Measurements from ENCODE around the gene PAPPA. TPM values are rescaled to one million over a fixed set of nuclear protein-coding genes. Genes with fewer than 3 reads are reported as not detected.
A peak's percentile ranks its signal among the peaks of the same experiment; 100 is the strongest.

The PAPPA gene
- total RNA-seq, 1 experiment from 2014 or later, result 5.4 TPM

DNA sequence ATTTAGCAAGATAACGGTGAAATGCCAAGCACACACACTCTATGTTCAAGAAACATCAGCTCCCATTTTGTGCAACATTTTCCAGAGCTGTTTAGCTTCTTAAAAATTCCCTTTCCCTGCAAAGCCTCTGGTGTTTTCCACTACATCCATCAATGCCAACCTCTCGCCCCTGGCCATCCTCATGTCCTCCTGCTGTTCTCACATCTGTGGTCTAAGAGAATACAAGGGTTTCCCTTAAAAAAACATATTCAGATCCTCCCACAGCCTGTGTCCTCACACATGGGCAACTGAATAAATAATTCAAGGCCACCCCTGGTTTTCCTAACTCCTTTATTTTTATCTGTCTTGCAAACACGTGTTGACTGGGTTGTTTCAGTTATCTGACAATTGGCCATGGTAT lies 70.3 kb downstream of the PAPPA start:
- DNase-seq (ENCODE audit: low read depth), result no peak

DNA sequence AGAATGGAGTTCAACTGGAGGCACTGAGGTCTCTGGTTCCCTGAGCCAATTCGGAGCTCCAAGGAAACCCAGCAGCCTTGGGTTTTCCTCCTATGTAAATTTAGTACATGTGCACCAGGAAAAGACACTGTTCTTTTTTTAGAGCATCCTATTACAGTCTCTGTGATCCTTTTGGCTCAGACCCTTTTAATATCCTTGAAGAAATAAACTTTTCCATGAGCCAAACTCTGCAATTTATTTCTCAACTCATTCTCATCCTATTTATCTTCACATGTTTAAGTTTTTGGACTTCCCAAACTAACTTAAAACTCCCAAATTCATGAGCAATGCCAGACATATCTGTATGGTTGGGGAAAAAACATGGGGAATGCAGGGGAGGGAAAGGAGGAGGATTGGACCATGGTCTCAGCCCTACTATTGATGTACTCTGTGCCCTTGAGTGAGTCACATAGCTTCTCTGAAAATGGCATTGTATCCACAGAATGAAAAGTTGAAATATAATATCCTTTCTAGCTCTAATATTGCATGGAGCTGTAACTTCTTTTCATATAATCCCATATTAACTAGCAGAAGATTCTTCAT lies 76.6 kb downstream of the PAPPA start:
- DNase-seq (ENCODE audit: low read depth), result no peak

DNA sequence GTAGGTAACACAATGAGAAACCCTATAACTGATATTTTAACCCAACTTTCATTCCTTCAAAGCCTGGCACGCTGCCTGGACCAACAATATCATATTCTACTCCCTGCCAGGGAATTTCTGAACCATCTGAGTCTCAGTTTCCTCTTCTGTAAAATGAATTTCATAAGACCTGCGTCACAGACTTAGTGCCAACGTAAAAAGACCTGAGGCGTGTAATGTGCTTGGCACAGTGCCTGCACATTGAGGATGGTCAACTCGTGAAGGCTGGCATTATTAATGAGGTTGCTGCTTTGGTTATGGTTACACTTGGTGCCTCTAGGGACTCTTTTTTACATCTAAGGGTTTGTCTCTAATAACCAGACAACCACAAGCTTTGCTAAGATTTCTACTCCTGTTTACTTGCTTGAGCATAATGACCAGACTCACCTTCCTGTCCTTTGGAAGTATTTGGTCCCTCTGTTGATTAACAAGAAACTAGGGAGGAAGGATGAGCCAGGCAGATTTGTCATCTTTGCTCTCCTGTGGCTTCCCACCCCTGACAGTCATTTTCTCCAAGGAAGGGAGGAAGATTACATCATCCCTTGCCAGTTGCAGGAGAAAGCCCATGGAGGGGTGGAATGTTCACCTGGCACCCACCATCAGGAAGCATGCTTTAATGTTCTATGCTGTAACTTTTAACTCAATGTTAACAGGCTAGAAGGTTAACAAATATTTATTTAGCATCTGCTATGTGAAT lies 79.0 kb downstream of the PAPPA start:
- peak; percentile 82 for DNase-seq (ENCODE audit: low read depth)

DNA sequence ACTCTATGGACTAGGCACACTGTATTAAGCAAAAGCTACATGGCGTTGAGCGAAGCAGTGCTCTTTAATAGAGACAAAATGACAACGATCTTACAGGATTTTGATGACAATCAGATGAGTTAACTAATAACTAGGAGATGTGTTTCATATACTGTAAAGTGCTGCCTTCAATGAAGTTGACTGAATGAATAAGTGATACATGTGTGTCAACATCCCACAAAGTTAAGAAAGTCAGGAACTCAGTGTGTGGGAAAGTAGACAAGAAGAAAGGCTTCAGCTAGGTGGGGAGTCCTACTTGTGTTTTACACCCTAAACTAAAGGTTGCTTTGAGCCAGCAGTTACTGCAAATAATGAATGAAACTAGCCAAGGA lies 79.6 kb downstream of the PAPPA start:
- peak; percentile 17 for DNase-seq (ENCODE audit: low read depth)

DNA sequence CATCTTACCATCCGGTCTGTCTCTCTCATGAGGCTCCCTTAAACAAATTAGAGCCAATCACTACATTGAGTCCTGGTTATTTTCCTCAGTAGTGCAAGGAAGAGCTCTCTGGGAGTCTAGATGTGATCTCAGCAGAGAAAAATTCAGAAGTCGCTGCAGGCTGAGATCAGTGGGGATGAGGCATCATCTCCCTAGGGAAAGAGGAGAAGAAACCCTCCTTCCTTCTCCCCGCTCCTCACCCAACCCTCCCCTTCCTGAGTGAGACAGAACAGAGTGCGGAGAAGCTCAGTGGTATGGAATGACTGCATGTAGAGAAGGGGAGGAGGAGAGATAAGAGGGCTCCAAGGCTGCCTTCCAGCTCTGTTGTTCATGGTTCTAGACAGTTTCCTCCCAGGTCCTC lies 80.5 kb downstream of the PAPPA start:
- peak; percentile 97 for DNase-seq (ENCODE audit: low read depth)

DNA sequence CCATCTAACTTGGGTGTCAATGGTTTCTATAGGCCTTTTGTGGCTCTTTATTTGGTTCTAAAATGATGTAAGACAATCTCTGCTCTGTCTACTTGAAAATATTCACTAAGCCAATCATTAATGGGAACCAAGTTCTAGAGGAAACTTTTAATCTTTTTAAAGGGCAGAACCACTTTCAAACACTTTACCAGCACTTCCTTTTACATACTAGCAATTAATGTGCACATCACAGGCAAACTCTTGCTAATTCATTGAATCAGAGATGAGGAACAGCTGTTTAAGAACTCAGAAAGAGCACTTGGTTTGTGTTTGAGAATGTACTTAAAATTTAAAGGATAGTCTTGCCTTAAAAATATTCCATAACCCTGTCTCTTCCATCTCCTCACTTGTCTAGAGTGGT lies 83.4 kb downstream of the PAPPA start:
- DNase-seq (ENCODE audit: low read depth), result no peak

DNA sequence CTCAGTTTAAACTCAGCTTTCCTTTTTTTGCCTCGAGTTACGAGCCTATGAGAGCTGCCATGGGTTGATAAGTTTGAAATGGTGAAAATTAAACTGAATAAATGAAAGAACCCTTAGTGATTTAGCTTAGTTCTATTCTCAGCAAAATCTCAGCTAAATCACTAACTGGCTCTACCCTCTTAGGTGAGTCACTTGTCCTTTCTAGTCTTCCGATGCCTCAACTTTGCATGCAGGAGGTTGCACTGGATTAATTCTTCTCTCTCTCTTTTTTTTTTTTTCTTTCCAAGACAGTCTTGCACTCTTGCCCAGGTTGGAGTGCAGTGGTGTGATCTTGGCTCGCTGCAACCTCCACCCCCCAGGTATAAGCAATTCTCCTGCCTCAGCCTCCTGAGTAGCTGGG lies 83.9 kb downstream of the PAPPA start:
- DNase-seq (ENCODE audit: low read depth), result no peak

DNA sequence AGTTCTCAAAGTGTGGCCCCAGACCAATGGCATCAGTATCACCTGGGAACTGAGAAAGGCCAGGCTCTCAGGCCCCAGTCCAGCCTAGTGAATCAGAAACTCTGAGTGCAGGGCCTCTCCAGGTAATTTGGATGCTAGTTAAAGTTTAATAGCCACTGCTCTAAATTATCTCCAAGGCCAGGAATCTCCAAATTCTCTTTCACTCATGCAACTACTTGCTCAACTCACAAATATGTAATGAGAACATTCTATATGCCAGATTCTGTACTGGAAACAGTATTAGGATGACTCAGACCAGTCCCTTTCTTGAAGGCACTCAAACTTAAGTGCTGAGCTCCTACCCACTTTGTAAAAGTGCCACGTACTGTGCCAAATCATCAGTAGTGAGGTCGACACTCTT lies 84.6 kb downstream of the PAPPA start:
- DNase-seq (ENCODE audit: low read depth), result peak; percentile 69

DNA sequence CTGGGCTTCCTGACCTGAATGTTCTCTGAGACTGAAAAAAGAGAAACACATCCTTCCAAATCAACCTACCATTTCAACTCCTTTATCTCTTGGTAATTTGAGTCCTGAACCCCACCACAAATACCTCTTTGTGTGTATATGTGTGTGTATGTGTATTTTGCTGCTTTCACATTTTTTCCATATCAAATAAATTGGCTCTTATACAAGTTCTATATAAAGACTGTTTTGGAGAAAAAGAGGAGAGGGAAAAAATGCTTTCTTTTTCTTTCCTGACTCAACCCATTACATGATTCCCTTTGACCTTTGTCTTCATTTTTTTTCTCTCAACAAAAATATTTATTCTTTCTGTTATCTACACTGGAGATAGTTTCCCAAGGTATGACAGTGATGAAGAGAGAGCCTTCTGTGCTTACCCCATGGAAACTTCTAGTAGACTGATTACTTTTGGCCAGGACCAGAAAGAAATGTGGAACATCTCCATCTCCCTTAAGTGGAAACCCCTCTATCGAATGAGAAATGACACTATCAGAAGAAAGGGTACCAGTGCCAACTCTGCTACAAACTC lies 85.3 kb downstream of the PAPPA start:
- DNase-seq (ENCODE audit: low read depth), result no peak

DNA sequence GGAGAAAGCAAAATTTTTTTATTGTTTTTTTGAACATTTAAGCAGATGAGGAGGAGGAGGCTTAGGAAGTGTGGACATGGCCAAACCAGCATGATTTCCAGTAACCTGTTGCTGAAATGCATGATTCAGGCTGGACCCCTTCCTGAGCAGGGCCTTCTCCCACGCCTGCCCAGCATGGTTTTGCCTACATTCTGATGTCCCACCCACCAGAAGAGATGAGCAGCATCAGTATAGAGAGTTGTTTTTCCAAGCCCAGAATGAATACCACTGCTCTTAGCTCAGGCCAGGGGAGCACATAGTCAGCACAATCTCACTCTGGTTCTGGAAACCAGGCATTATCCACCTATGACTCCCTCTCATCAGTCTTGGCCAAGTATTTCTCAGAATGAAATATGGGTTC lies 90.1 kb downstream of the PAPPA start:
- DNase-seq (ENCODE audit: low read depth), result no peak

DNA sequence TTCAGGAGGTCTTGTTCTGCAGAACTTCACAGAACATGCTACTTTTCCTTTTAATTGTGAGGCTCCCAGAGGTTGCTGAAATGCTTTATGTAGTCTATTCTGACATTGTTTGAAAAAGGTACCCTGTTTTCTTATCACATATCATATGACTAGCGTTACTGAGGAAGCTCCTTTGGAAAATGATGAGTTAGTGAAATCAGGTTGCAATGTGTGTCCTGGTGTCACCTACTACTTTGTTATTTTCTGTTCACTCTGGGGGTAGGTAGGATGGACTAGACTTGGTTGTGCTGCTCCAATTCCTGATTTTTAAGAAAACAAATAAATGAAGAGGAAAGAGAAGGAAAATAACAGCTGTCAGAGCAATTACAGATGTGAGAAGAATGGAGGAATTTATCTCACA lies 93.7 kb downstream of the PAPPA start:
- no peak for DNase-seq (ENCODE audit: low read depth)

DNA sequence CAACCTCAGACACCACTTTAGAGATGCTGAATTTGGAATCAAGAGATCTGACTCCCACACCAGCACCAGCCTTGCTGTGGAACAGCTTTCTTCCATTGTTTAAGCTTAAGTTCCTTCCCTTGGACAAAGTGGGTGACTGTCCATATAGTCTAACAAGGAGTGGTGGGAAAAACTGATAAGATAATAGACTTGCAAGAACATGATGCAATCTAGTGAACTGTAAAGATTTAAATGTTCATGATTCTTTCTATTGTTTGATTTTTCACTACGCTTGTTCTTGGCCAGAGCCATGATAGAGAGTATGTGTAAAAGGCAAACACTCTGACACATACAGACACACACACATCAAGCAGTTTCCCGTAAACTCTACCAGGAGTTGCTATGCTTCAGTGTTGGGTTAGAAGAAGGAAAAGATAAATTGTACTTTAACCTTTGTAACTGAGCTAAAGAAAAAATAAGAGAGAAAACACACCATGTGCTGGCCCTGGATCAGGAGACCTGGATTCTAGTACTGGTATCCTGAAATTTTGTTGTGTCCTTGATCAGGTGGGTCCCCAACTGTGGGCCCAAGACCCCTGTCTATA lies 94.3 kb downstream of the PAPPA start:
- DNase-seq (ENCODE audit: low read depth), result no peak

DNA sequence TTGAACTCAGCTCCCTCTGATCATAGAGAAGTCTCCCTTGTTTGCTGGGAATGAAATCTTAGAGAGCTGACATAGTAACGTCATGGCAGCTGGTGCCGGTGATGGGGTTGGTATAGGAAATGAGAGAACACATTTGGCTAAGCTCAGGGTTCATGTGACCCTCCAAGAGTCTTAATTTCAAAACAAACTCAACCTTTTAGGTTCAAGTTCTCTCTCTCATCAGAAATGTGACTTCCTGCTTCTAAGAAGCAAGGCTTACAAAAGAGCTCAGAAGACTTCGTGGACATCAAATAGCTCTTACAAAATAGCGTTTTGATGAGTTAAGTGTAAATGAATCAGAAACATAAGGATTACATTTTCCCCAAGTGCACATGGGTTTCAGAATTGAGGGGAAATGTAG lies 97.3 kb downstream of the PAPPA start:
- no peak for DNase-seq (ENCODE audit: low read depth)

DNA sequence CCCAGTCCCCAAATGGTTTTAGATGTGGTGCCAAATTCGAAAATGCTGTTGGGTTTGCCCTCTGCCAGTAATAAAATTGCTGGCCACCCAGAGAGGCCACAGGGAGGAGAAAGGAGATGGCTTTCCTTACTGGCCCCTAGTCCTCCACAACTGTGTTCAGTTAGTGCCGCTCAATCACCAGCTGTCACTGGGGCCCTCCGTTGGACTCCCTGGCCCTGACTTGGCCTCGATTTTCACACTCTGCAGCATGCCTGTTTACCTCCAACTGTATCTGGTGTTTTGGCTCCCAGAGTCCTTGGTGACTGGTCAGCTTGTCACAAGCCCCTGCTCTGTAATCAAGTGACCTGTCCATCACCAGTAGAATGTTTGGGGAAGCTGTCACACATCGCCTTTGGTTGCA lies 97.8 kb downstream of the PAPPA start:
- DNase-seq (ENCODE audit: low read depth), result no peak

DNA sequence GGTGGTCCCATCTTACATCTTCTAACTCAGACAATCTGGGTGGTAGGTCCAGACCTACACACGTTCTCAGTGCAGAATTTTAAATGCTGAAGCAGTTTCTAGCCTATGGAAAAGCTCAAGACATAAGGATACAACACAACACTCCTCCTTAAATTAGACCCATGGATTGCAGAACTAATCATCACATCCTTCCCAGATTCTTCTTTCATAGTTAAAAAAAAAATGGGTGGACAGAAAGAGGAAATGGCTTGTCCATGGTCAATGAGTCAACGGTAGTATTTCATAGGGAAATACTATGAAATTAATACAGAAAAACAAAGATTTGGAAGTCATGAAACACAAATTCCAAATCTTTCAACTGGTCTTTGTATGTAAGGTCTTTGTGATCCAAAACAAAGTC lies 106.9 kb downstream of the PAPPA start:
- DNase-seq (ENCODE audit: low read depth), result peak; percentile 57

DNA sequence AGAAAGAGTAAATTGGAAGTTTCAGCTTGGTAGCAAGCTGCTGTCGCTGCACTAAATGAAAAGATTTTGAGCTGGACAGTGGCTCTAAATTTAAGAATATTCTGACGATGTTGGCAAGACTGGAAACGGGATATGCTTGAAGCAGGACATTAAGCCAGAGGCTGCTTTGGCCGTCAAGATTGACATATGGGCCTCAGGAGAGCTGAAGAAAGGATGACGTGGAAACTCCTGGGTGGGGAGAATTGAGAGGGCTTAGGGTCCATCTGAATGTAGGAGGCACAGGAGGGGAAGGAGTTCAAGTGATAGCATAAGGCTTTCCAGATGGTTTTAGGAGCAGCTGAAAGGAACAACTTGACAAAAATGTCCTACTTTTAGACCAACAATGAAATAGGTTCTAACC lies 108.9 kb downstream of the PAPPA start:
- no peak for DNase-seq (ENCODE audit: low read depth)

DNA sequence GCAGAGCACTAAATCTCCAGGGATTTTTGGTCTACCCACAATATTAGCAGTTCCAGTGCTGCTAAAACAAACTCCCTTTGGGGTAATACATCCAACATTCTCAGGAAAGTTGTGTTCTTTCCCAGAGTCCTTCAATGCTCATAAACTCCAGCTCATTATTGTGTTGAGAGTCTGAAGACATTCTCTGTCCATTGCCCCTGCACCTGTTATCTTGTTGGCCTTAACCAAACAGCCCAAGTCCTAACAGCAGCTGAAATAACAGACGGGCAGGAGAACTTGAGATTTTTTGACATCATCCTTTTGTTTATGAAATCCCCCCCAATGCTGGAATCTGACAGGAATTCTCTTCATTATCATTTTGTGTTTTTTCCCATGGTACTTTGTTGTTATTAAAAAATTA lies 110.8 kb downstream of the PAPPA start:
- DNase-seq (ENCODE audit: low read depth), result no peak

DNA sequence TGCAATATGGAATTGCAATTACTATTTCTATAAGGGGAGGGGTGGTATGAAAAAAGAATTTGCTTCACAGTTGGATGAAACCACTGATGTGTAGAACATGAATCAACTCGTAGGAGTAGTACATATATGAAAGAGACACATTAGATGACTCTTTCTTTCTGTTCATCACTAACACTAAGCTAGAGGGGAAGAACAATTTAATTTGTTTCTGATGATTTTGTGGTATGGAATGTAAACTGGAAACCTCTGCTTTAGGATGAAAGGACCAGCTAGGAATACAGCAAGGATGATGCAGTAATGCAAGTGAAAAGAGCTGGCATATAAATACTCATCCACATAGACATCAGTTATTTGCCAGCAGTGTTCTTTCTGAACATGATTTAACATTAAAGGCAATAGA lies 113.4 kb downstream of the PAPPA start:
- peak; percentile 81 for DNase-seq (ENCODE audit: low read depth)

DNA sequence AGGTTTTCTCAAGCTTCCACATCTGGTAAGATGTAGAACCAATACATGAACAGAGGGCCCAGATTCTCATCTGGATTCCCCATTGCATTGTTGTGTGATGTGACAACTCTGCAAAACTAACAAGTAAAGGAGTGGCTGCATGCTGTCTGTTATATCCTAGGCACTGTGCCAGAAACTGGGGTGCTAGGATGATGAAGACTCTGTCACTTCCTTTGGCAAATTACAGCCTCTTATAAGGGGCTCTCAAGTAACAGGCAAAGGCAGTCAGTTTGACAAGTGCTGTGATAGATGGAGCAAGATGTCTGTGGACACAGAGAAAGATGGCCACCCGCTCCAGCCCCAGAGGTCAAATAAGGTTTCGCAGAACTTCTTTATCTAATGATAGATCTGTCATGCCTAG lies 115.7 kb downstream of the PAPPA start:
- DNase-seq (ENCODE audit: low read depth), result peak; percentile 89

DNA sequence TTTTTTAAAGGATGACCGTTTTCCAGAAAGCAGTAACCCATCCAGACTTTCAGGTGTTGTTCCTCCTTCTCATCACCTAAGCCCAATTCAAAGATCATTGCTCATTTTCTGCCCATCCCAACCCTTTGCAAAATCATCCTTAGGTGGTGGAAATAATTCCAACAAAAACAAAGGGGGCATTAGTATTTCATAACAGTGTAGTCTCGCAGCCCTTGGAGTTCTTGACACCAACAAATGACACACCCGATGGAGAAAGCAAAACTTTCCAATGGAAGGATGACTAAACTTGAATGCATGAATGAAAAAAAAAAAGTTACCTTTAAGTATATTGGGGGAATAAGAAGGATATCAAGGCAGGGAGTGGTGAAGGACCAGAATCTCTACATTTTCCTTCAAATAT lies 117.0 kb downstream of the PAPPA start:
- DNase-seq (ENCODE audit: low read depth), result peak; percentile 26

DNA sequence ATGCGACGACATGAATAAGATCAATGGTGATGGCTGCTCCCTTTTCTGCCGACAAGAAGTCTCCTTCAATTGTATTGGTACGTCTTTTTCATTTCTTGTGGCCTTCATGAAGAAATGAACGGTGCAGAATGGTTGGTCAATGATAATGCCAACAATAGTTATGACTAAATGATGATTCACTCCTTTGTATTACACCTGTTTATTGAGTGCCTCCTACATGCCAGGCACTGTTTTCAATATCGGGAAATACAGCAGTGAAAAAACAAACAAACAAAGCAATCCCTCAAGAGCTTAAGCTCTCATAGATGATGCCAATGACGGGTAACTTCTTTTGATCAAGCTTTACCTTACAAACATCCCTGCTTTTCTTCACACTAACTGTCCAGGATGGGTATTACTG lies 117.7 kb downstream of the PAPPA start:
- peak; percentile 18 for DNase-seq (ENCODE audit: low read depth)

DNA sequence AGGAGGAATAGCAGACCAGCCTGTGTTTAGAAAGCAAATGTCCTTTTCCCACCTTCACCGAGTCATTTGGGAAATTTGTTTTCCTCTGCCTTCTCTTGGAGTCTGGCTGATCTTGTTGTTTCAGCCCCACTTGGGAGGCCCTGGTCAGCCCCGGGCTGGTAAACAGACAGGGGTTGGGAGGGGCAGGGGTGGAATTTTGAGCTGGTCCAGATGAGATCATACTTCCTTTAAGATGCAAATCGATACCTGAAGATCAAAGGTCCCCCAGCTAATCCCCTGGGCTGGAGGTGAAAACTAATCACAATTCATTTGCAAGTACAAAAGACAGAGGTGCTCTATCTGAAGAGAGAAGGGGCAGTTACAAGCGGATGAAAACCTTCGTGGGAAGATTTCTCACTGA lies 118.4 kb downstream of the PAPPA start:
- DNase-seq (ENCODE audit: low read depth), result no peak

DNA sequence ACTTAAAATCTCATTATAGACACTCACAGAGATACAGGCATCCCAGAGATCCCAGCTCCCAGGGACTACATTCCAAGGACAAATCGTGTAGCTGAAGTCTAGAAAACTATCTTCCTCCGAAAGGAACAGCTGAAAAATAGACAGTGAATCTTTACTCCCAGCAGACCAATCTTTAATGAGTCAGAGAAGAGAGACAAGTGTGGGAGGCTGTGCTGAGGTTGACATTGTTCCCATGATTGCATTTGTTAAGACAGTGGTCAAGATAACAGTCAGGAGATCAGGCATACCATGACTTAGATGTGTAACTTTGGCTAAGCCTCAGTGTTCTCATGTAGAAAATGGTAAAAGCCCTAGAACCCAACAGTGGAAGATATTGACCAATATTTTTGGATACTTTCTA lies 120.7 kb downstream of the PAPPA start:
- peak; percentile 25 for DNase-seq (ENCODE audit: low read depth)

Measured in HT1080 (cell line).